ENCODE measurements around the gene KCNC3. TPM values are rescaled to one million over a fixed set of nuclear protein-coding genes. Genes with fewer than 3 reads are reported as not detected.

The KCNC3 gene
- total RNA-seq, 5 donors from 2014 or later (not counting 1 experiment from before 2014, with no cell fraction given): 0.75 to 4.3 (median 1.5) TPM

GRCh38 chr19:50276370-50277063, 52.7 kb downstream of the KCNC3 start:
- no peak overlapping the region for H3K4me3 Mint-ChIP-seq
- Histone ChIP-seq H3K27ac (ENCODE audit: low read length) (no peak overlapping the region), H3K27me3 (replicated peaks in 1 of 2; ENCODE audit: control insufficient read depth in 2 of 2, extremely low read depth in 1 of 2, insufficient read depth in 2 of 2, low read length in 1 of 2) (peaks cover 0 to 22% of the 10 kb centered on the region in 2 experiments), H3K9me3 (no peaks in the 10 kb centered on the region), H3K4me3 (ENCODE audit: control insufficient read depth in 1 of 2, extremely low read depth in 1 of 2, low read length in 1 of 2) (no peak overlapping the region), H3K36me3 (ENCODE audit: control insufficient read depth in 2 of 2, extremely low read depth in 1 of 2, insufficient read depth in 1 of 2, low read length in 1 of 2) (no peaks in the 10 kb centered on the region), H3K4me1 (ENCODE audit: control insufficient read depth in 1 of 2, extremely low read depth in 1 of 2, insufficient read depth in 2 of 2, low read length in 2 of 2) (no peaks in the 10 kb centered on the region)
- H3K4me1 Mint-ChIP-seq: no peaks in the 10 kb centered on the region
- 92% methylated on average over 4 of the region's 15 CpGs for WGBS (ENCODE audit: insufficient coverage)
- H3K9me3 Mint-ChIP-seq: no peaks in the 10 kb centered on the region
- no peak overlapping the region for H3K27ac Mint-ChIP-seq
- H3K36me3 Mint-ChIP-seq: no peaks in the 10 kb centered on the region
- no peak for DNase-seq
- H3K27me3 Mint-ChIP-seq: peaks cover 13 to 26% of the 10 kb centered on the region in 2 donors
- POLR2A ChIA-PET: interaction anchor here in 1 of 2 donors (0.5 kb wide), 1 partner anchor 52 kb away, joined by 4 read pairs; no protein-coding TSS in a partner anchor
- ATAC-seq (replicated peaks in 1 of 4): no peak
- CTCF ChIA-PET: no interaction called here

- Mint-ChIP-seq H3K4me3 (no peak overlapping the region), H3K36me3 (no peaks in the 10 kb centered on the region), H3K27ac (no peak overlapping the region), H3K9me3 (no peaks in the 10 kb centered on the region), H3K4me1 (no peaks in the 10 kb centered on the region), H3K27me3 (peaks cover 18 to 21% of the 10 kb centered on the region in 2 donors)
- Histone ChIP-seq H3K9me3 (no peaks in the 10 kb centered on the region), H3K27ac (ENCODE audit: low read length) (no peak overlapping the region), H3K36me3 (ENCODE audit: control insufficient read depth in 2 of 2, extremely low read depth in 1 of 2, insufficient read depth in 1 of 2, low read length in 1 of 2) (no peaks in the 10 kb centered on the region), H3K4me1 (ENCODE audit: control insufficient read depth in 1 of 2, extremely low read depth in 1 of 2, insufficient read depth in 2 of 2, low read length in 2 of 2) (no peaks in the 10 kb centered on the region), H3K4me3 (ENCODE audit: control insufficient read depth in 1 of 2, extremely low read depth in 1 of 2, low read length in 1 of 2) (no peak overlapping the region), H3K27me3 (replicated peaks in 1 of 2; ENCODE audit: control insufficient read depth in 2 of 2, extremely low read depth in 1 of 2, insufficient read depth in 2 of 2, low read length in 1 of 2) (peaks cover 0 to 27% of the 10 kb centered on the region in 2 experiments)
- 81% methylated on average over 20 of the region's 26 CpGs for WGBS (ENCODE audit: insufficient coverage)
- ChIA-PET POLR2A (interaction anchor here in 1 of 2 donors (0.5 kb wide), 1 partner anchor 53 kb away, joined by 4 read pairs; no protein-coding TSS in a partner anchor), CTCF (no interaction called here)
- DNase-seq (no peak), ATAC-seq (replicated peaks in 1 of 4) (no peak)
Observed at GRCh38 chr19:50275577-50276368, 53.4 kb downstream of the KCNC3 start.

- ATAC-seq (replicated peaks in 1 of 4) (no peak), DNase-seq (no peak)
- no peak overlapping the region for H3K4me3 Mint-ChIP-seq
- H3K27ac ChIP-seq (ENCODE audit: low read length): no peak overlapping the region
- H3K4me1 Mint-ChIP-seq: no peaks in the 10 kb centered on the region
- POLR2A ChIA-PET: no interaction called here
- no peaks in the 10 kb centered on the region for H3K36me3 ChIP-seq (ENCODE audit: control insufficient read depth in 2 of 2, extremely low read depth in 1 of 2, insufficient read depth in 1 of 2, low read length in 1 of 2)
- no peak overlapping the region for H3K4me3 ChIP-seq (ENCODE audit: control insufficient read depth in 1 of 2, extremely low read depth in 1 of 2, low read length in 1 of 2)
- no peak overlapping the region for H3K27ac Mint-ChIP-seq
- WGBS (ENCODE audit: insufficient coverage): 82% methylated on average over 2 of the region's 7 CpGs
- H3K27me3 ChIP-seq (replicated peaks in 1 of 2; ENCODE audit: control insufficient read depth in 2 of 2, extremely low read depth in 1 of 2, insufficient read depth in 2 of 2, low read length in 1 of 2): peaks cover 0 to 29% of the 10 kb centered on the region in 2 experiments
- CTCF ChIA-PET: no interaction called here
- no peaks in the 10 kb centered on the region for H3K36me3 Mint-ChIP-seq
- H3K4me1 ChIP-seq (ENCODE audit: control insufficient read depth in 1 of 2, extremely low read depth in 1 of 2, insufficient read depth in 2 of 2, low read length in 2 of 2): no peaks in the 10 kb centered on the region
- H3K9me3 ChIP-seq: no peaks in the 10 kb centered on the region
- H3K27me3 Mint-ChIP-seq: peaks cover 19 to 21% of the 10 kb centered on the region in 2 donors
- H3K9me3 Mint-ChIP-seq: no peaks in the 10 kb centered on the region
Observed at GRCh38 chr19:50273821-50274220, 55.4 kb downstream of the KCNC3 start.

- no peak overlapping the region for H3K27ac ChIP-seq (ENCODE audit: low read length)
- Mint-ChIP-seq H3K4me1 (no peaks in the 10 kb centered on the region), H3K27ac (no peak overlapping the region), H3K36me3 (no peaks in the 10 kb centered on the region), H3K9me3 (no peaks in the 10 kb centered on the region), H3K27me3 (peaks cover 23 to 26% of the 10 kb centered on the region in 2 donors), H3K4me3 (no peak overlapping the region)
- WGBS (ENCODE audit: insufficient coverage): 82% methylated on average over 11 of the region's 14 CpGs
- no peak overlapping the region for H3K4me3 ChIP-seq (ENCODE audit: control insufficient read depth in 1 of 2, extremely low read depth in 1 of 2, low read length in 1 of 2)
- ATAC-seq (replicated peaks in 1 of 4) (no peak), DNase-seq (no peak)
- H3K36me3 ChIP-seq (ENCODE audit: control insufficient read depth in 2 of 2, extremely low read depth in 1 of 2, insufficient read depth in 1 of 2, low read length in 1 of 2): no peaks in the 10 kb centered on the region
- POLR2A ChIA-PET: no interaction called here
- H3K27me3 ChIP-seq (replicated peaks in 1 of 2; ENCODE audit: control insufficient read depth in 2 of 2, extremely low read depth in 1 of 2, insufficient read depth in 2 of 2, low read length in 1 of 2): peaks cover 0 to 42% of the 10 kb centered on the region in 2 experiments
- H3K9me3 ChIP-seq: no peaks in the 10 kb centered on the region
- H3K4me1 ChIP-seq (ENCODE audit: control insufficient read depth in 1 of 2, extremely low read depth in 1 of 2, insufficient read depth in 2 of 2, low read length in 2 of 2): no peaks in the 10 kb centered on the region
- CTCF ChIA-PET: no interaction called here
Observed at GRCh38 chr19:50272263-50272897, 56.8 kb downstream of the KCNC3 start.

- DNase-seq: no peak
- WGBS (ENCODE audit: insufficient coverage): 57% methylated on average over 2 of the region's 2 CpGs
- Histone ChIP-seq H3K4me1 (ENCODE audit: control insufficient read depth in 1 of 2, extremely low read depth in 1 of 2, insufficient read depth in 2 of 2, low read length in 2 of 2) (no peaks in the 10 kb centered on the region), H3K27ac (ENCODE audit: low read length) (no peak overlapping the region), H3K4me3 (ENCODE audit: control insufficient read depth in 1 of 2, extremely low read depth in 1 of 2, low read length in 1 of 2) (no peak overlapping the region), H3K9me3 (no peaks in the 10 kb centered on the region), H3K36me3 (ENCODE audit: control insufficient read depth in 2 of 2, extremely low read depth in 1 of 2, insufficient read depth in 1 of 2, low read length in 1 of 2) (no peaks in the 10 kb centered on the region), H3K27me3 (replicated peaks in 1 of 2; ENCODE audit: control insufficient read depth in 2 of 2, extremely low read depth in 1 of 2, insufficient read depth in 2 of 2, low read length in 1 of 2) (peaks cover 0 to 42% of the 10 kb centered on the region in 2 experiments)
- no peaks in the 10 kb centered on the region for H3K36me3 Mint-ChIP-seq
- no peak overlapping the region for H3K27ac Mint-ChIP-seq
- no peaks in the 10 kb centered on the region for H3K9me3 Mint-ChIP-seq
- peaks cover 21 to 31% of the 10 kb centered on the region in 2 donors for H3K27me3 Mint-ChIP-seq
- no peak overlapping the region for H3K4me3 Mint-ChIP-seq
- no peak for ATAC-seq (replicated peaks in 1 of 4)
- ChIA-PET CTCF (no interaction called here), POLR2A (no interaction called here)
- H3K4me1 Mint-ChIP-seq: no peaks in the 10 kb centered on the region
Observed at GRCh38 chr19:50269653-50270052, 59.5 kb downstream of the KCNC3 start.

- ChIA-PET CTCF (no interaction called here), POLR2A (no interaction called here)
- H3K36me3 ChIP-seq (ENCODE audit: control insufficient read depth in 2 of 2, extremely low read depth in 1 of 2, insufficient read depth in 1 of 2, low read length in 1 of 2): no peaks in the 10 kb centered on the region
- ATAC-seq (replicated peaks in 1 of 4) (no peak), DNase-seq (no peak)
- peaks cover 21 to 31% of the 10 kb centered on the region in 2 donors for H3K27me3 Mint-ChIP-seq
- H3K4me3 Mint-ChIP-seq: no peak overlapping the region
- no peaks in the 10 kb centered on the region for H3K9me3 Mint-ChIP-seq
- no peak overlapping the region for H3K4me3 ChIP-seq (ENCODE audit: control insufficient read depth in 1 of 2, extremely low read depth in 1 of 2, low read length in 1 of 2)
- peaks cover 0 to 45% of the 10 kb centered on the region in 2 experiments for H3K27me3 ChIP-seq (replicated peaks in 1 of 2; ENCODE audit: control insufficient read depth in 2 of 2, extremely low read depth in 1 of 2, insufficient read depth in 2 of 2, low read length in 1 of 2)
- WGBS (ENCODE audit: insufficient coverage): 100% methylated on average over 3 of the region's 5 CpGs
- no peaks in the 10 kb centered on the region for H3K36me3 Mint-ChIP-seq
- no peaks in the 10 kb centered on the region for H3K9me3 ChIP-seq
- H3K27ac Mint-ChIP-seq: no peak overlapping the region
- H3K27ac ChIP-seq (ENCODE audit: low read length): no peak overlapping the region
- no peaks in the 10 kb centered on the region for H3K4me1 ChIP-seq (ENCODE audit: control insufficient read depth in 1 of 2, extremely low read depth in 1 of 2, insufficient read depth in 2 of 2, low read length in 2 of 2)
- no peaks in the 10 kb centered on the region for H3K4me1 Mint-ChIP-seq
Observed at GRCh38 chr19:50268501-50268900, 60.7 kb downstream of the KCNC3 start.

Measured in T-cell (primary cell).